GM12878 (cell line): ENCODE data around the gene CACNA1G. TPM values are rescaled to one million over a fixed set of nuclear protein-coding genes. Genes with fewer than 3 reads are reported as not detected.
A peak's percentile ranks its signal among the peaks of the same experiment; 100 is the strongest.

Experiments
- ATAC-seq: fragments of 200-7000 bp; cut with Tn5 transposase; 3 replicates; pipeline ENCODE4 v1.9.1; 2020; ENCODE audit warnings: mild to moderate bottlenecking, moderate library complexity
- BruUV-seq: library from RNA; stranded (reverse); fragments of 400-500 nt; replicated peaks from 2 replicates; lab custom pipeline; 2021; lab: Mats Ljungman, UMichigan
- CTCF ChIA-PET: fragments of 300-600 bp; sonication (Branson Sonifier 250); formaldehyde crosslinking; extraction: SDS; loops from one replicate; lab custom pipeline; 2021; ENCODE audit warnings: inconsistent platforms; lab: Yijun Ruan, JAX
- POLR2A ChIA-PET: fragments of 350-600 bp; formaldehyde crosslinking; extraction: SDS; loops from one replicate; lab custom pipeline; 2021; ENCODE audit warnings: inconsistent platforms; lab: Charles Lee
- RAD21 ChIA-PET: fragments of 300-600 bp; sonication (Branson Sonifier 250); formaldehyde crosslinking; loops from one replicate; lab custom pipeline; 2023; ENCODE audit warnings: antibody characterized with exemption; ENCODE audit not compliant: unreplicated experiment; lab: Charles Lee
- SMC1A ChIA-PET: fragments of 300-600 bp; sonication (Branson Sonifier 250); formaldehyde crosslinking; loops from one replicate; lab custom pipeline; 2023; ENCODE audit not compliant: unreplicated experiment, uncharacterized antibody; lab: Charles Lee
- DNase-seq: peaks from one replicate; pipeline ENCODE4 v3.0.0-alpha.2; 2011; ENCODE audit warnings: low read depth, low spot score
- FAIRE-seq: peaks from 3 replicates; lab custom pipeline; 2011; peaks lifted over from hg19 to GRCh38; lab: Jason Lieb, UNC
- H2AFZ ChIP-seq: 2 replicates; pipeline ENCODE4 v1.6.0; 2011; ENCODE audit warnings: low read depth, low read length, control low read depth; ENCODE audit not compliant: control insufficient read depth
- H3K27ac ChIP-seq: 2 replicates; pipeline ENCODE4 v1.5.1; 2011; ENCODE audit warnings: control low read depth; ENCODE audit not compliant: control insufficient read depth, insufficient read depth
- H3K27me3 ChIP-seq, 2 experiments: replicated peaks in 1 of 2; 2 replicates each; pipeline versions ENCODE4 v1.6.0 to v1.6.1; 2011; ENCODE audit warnings: low read length in 1 of 2; ENCODE audit not compliant: control insufficient read depth in 2 of 2, insufficient read depth in 2 of 2
- H3K36me3 ChIP-seq, 2 experiments: 2 replicates each; pipeline ENCODE4 v1.5.1; 2011; ENCODE audit warnings: low read length in 1 of 2; ENCODE audit not compliant: control insufficient read depth in 2 of 2, insufficient read depth in 2 of 2
- H3K4me1 ChIP-seq: 2 replicates; pipeline ENCODE4 v1.6.1; 2011; ENCODE audit warnings: mild to moderate bottlenecking, low read length, moderate library complexity, mixed read lengths; ENCODE audit not compliant: control insufficient read depth, insufficient read depth
- H3K4me2 ChIP-seq: 2 replicates; pipeline ENCODE4 v1.6.0; 2011; ENCODE audit warnings: control low read depth; ENCODE audit not compliant: control insufficient read depth, insufficient read depth
- H3K4me3 ChIP-seq: fragments of 200-600 bp; sonication (generic); 2 replicates; pipeline ENCODE4 v1.5.1; 2016
- H3K79me2 ChIP-seq: 2 replicates; pipeline ENCODE4 v1.6.0; 2011; ENCODE audit warnings: low read length; ENCODE audit not compliant: control insufficient read depth, insufficient read depth
- H3K9ac ChIP-seq: 2 replicates; pipeline ENCODE4 v1.8.0; 2011; ENCODE audit warnings: low read length, control low read depth, mixed read lengths; ENCODE audit not compliant: control insufficient read depth, insufficient read depth
- H3K9me3 ChIP-seq: replicated peaks from 3 replicates; pipeline ENCODE4 v1.5.1; 2011; ENCODE audit warnings: mild to moderate bottlenecking, low read length; ENCODE audit not compliant: control insufficient read depth, insufficient read depth
- H4K20me1 ChIP-seq: 2 replicates; pipeline ENCODE4 v1.6.0; 2011; ENCODE audit not compliant: control insufficient read depth, insufficient read depth
- CREM ChIP-seq: IDR thresholded peaks from 2 replicates; pipeline ENCODE4 v1.6.1; 2014; ENCODE audit warnings: antibody characterized with exemption, low read depth
- IKZF1 ChIP-seq: fragments of 450-650 bp; conservative IDR thresholded peaks from 2 replicates; pipeline ENCODE4 v1.6.1; 2017; ENCODE audit warnings: antibody characterized with exemption, mild to moderate bottlenecking
- MEF2B ChIP-seq: fragments of 450-650 bp; IDR thresholded peaks from 2 replicates; pipeline ENCODE4 v1.6.1; 2018; ENCODE audit warnings: mild to moderate bottlenecking, moderate library complexity; ENCODE audit not compliant: partially characterized antibody, poor library complexity, severe bottlenecking
- NBN ChIP-seq: fragments of 450-650 bp; IDR thresholded peaks from 2 replicates; pipeline ENCODE4 v1.6.1; 2016
- NFYA ChIP-seq: IDR thresholded peaks from 2 replicates; pipeline ENCODE4 v1.6.1; 2011; ENCODE audit warnings: low read depth, mild to moderate bottlenecking, low read length, improper control_type of control experiment, borderline replicate concordance
- SIN3A ChIP-seq: IDR thresholded peaks from 2 replicates; pipeline ENCODE4 v1.6.1; 2012; ENCODE audit warnings: low read depth, low read length, improper control_type of control experiment
- WGBS: methylation state at CpG from one replicate; pipeline ENCODE4 v1.1.6; 2016; ENCODE audit warnings: low lambda C conversion rate; ENCODE audit not compliant: insufficient replicate concordance, insufficient coverage; ENCODE audit errors: missing lambda C conversion rate; 5-methylcytosine and 5-hydroxymethylcytosine counted together
- in situ Hi-C: fragments of 300-500 bp; cut with MboI; formaldehyde crosslinking; loops from 9 replicates; pipeline ENCODE4 v1.14.3; 2018; ENCODE audit warnings: mixed read lengths
- intact Hi-C: fragments of 100-400 bp; cut with micrococcal nuclease; formaldehyde crosslinking; loops from one replicate; pipeline ENCODE4 v1.14.2; 2022; ENCODE audit not compliant: unreplicated experiment
- polyA plus RNA-seq, 11 experiments: library from polyadenylated mRNA; depleted of rRNA in 4 of 11; unstranded in 6 of 11; stranded (reverse) in 5 of 11; fragments of >200 nt; fragmentation: Nextera tagmentation in 4 of 11; fragmentation: Illumina TruSeq in 1 of 11; extraction: Ambion mirVana in 4 of 11; extraction: Trizol in 1 of 11; gene quantifications; 1 replicate in 1 of 11; 2 replicates in 10 of 11; pipeline versions ENCODE4 v1.2.1 to v1.2.3, GENCODE V29; 2011 to 2016; ENCODE audit warnings: inconsistent platforms in 2 of 11, missing spikeins in 2 of 11, low read depth in 1 of 11
- total RNA-seq, 4 experiments: library from RNA; depleted of rRNA in 3 of 4; stranded (reverse); fragments of >200 nt in 3 of 4; fragmentation: Illumina TruSeq in 1 of 4; extraction: Trizol in 1 of 4; gene quantifications; 2 replicates each; pipeline versions ENCODE4 v1.2.1 to v1.2.3, GENCODE V29; 2013 to 2021
- TF ChIP-seq, protein P1 (sequence below): IDR thresholded peaks from 2 replicates; pipeline ENCODE4 v1.6.1; 2012; ENCODE audit warnings: low read depth, low read length, improper control_type of control experiment
- TF ChIP-seq, protein P2 (sequence below): fragments of 450-650 bp; IDR thresholded peaks from 2 replicates; pipeline ENCODE4 v1.6.1; 2014; ENCODE audit warnings: mild to moderate bottlenecking

The CACNA1G gene
- total and polyA plus RNA-seq, 10 of the 15 experiments (the other 5 are each of a cell fraction or from before 2014, with no cell fraction given), result 0.03 to 0.15 TPM; not detected in 8

GRCh38 chr17:50638966-50639713 is 78.6 kb downstream of the CACNA1G start:
- H3K27me3 ChIP-seq, result no peaks in the 10 kb centered on the region; a peak in 2 of 4 replicates
- no peak overlapping the region for H3K4me3 ChIP-seq
- ATAC-seq (peak; percentile 9; the same call in 1 of the 3 replicates), DNase-seq (no peak), FAIRE-seq (no peak)
- intact Hi-C loops (no loop called here), in situ Hi-C loops (no loop called here)
- CTCF ChIA-PET, result interaction anchor here (0.7 to 17.1 kb wide), 4 partner anchors 11 to 63 kb away, joined by 3 to 211 read pairs (median 36); no protein-coding TSS in a partner anchor
- no peak overlapping the region for H3K9ac ChIP-seq
- H4K20me1 ChIP-seq, result no peaks in the 10 kb centered on the region
- no peak overlapping the region for H3K27ac ChIP-seq
- WGBS, result 41% methylated on average over 9 of the region's 9 CpGs
- H3K4me2 ChIP-seq, result no peak overlapping the region
- POLR2A ChIA-PET, result interaction anchor here (0.6 to 1.1 kb wide), 3 partner anchors 10 to 95 kb away, joined by 3 read pairs; no protein-coding TSS in a partner anchor
- H3K4me1 ChIP-seq, result peaks cover 4% of the 10 kb centered on the region; the same call in 1 of the 2 replicates
- SMC1A ChIA-PET, result interaction anchor here (0.7 to 3.8 kb wide), 3 partner anchors 14 to 57 kb away, joined by 3 to 17 read pairs (median 3); no protein-coding TSS in a partner anchor
- no peaks in the 10 kb centered on the region for H3K36me3 ChIP-seq
- no peaks in the 10 kb centered on the region for H3K79me2 ChIP-seq
- no peaks in the 10 kb centered on the region for H3K9me3 ChIP-seq
- no TSS peak for BruUV-seq
- no peak overlapping the region for H2AFZ ChIP-seq
- RAD21 ChIA-PET, result interaction anchor here (0.7 kb wide), 1 partner anchor 58 kb away, joined by 3 read pairs; no protein-coding TSS in a partner anchor
- TF ChIP-seq MEF2B, result peak; percentile 52
- no peak for TF ChIP-seq CREM

- Histone ChIP-seq H3K4me1 (peaks cover 4% of the 10 kb centered on the region; the same call in 1 of the 2 replicates), H3K4me2 (no peak overlapping the region), H3K36me3 (no peaks in the 10 kb centered on the region), H2AFZ (no peak overlapping the region), H3K9me3 (no peaks in the 10 kb centered on the region), H3K27me3 (no peaks in the 10 kb centered on the region), H4K20me1 (no peaks in the 10 kb centered on the region), H3K79me2 (no peaks in the 10 kb centered on the region), H3K4me3 (no peak overlapping the region), H3K9ac (no peak overlapping the region), H3K27ac (no peak overlapping the region)
- BruUV-seq, result no TSS peak
- SMC1A ChIA-PET, result interaction anchor here (0.8 to 1.7 kb wide), 4 partner anchors 10 to 53 kb away, joined by 3 to 5 read pairs (median 3); no protein-coding TSS in a partner anchor
- 41% methylated on average over 12 of the region's 12 CpGs for WGBS
- RAD21 ChIA-PET, result interaction anchor here (1.4 to 1.6 kb wide), 2 partner anchors 8 to 10 kb away, joined by 4 to 10 read pairs; no protein-coding TSS in a partner anchor
- POLR2A ChIA-PET, result interaction anchor here (1.1 kb wide), 1 partner anchor 9 kb away, joined by 3 read pairs; no protein-coding TSS in a partner anchor
- DNase-seq (no peak), FAIRE-seq (no peak), ATAC-seq (no peak)
- in situ Hi-C loops (no loop called here), intact Hi-C loops (no loop called here)
- TF ChIP-seq NBN (no peak), IKZF1 (peak; percentile 39), SIN3A (no peak), NFYA (no peak)
- TF ChIP-seq, protein P1, sequence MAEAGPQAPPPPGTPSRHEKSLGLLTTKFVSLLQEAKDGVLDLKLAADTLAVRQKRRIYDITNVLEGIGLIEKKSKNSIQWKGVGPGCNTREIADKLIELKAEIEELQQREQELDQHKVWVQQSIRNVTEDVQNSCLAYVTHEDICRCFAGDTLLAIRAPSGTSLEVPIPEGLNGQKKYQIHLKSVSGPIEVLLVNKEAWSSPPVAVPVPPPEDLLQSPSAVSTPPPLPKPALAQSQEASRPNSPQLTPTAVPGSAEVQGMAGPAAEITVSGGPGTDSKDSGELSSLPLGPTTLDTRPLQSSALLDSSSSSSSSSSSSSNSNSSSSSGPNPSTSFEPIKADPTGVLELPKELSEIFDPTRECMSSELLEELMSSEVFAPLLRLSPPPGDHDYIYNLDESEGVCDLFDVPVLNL, result no peak
- TF ChIP-seq, protein P2, sequence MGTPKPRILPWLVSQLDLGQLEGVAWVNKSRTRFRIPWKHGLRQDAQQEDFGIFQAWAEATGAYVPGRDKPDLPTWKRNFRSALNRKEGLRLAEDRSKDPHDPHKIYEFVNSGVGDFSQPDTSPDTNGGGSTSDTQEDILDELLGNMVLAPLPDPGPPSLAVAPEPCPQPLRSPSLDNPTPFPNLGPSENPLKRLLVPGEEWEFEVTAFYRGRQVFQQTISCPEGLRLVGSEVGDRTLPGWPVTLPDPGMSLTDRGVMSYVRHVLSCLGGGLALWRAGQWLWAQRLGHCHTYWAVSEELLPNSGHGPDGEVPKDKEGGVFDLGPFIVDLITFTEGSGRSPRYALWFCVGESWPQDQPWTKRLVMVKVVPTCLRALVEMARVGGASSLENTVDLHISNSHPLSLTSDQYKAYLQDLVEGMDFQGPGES, result no peak
- CTCF ChIA-PET, result interaction anchor here (1.1 to 7.8 kb wide), 4 partner anchors 8 to 56 kb away, joined by 3 to 70 read pairs (median 4); no protein-coding TSS in a partner anchor
Measured at GRCh38 chr17:50640686-50641351, 80.3 kb downstream of the CACNA1G start.
